GM21367 (cell line): Measurements from ENCODE around the gene POLE2.
A peak's percentile ranks its signal among the peaks of the same experiment; 100 is the strongest.
"Not testable (repeated sequence)": the region's sequence is repeated elsewhere in the genome, so short reads cannot be mapped to it uniquely, and the experiment has no call there.

Experiments
- ATAC-seq: cut with Tn5 transposase; IDR thresholded peaks from one replicate; pipeline ENCODE4 v1.9.1; 2021; ENCODE audit not compliant: unreplicated experiment

POLE2 gene

DNA sequence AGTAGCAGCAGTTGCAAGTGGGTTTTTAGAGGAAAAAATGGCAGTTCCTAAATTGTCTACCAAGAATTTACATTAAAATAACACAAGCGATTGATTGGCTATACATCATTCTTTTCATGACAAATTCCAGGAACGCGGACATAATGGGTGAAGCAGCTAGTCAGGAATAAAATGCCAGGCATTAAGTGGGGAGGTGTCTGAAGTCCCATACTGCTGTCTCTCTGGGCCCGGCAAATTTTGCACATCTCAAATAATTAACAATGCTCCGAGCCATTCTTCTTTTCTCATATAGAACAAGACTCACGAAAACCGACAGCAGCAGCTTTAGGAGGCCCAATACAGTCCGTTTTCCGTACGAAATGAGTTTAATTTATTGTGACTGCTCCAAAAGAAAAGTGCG, 68.3 kb downstream of the POLE2 start:
- no peak for ATAC-seq

DNA sequence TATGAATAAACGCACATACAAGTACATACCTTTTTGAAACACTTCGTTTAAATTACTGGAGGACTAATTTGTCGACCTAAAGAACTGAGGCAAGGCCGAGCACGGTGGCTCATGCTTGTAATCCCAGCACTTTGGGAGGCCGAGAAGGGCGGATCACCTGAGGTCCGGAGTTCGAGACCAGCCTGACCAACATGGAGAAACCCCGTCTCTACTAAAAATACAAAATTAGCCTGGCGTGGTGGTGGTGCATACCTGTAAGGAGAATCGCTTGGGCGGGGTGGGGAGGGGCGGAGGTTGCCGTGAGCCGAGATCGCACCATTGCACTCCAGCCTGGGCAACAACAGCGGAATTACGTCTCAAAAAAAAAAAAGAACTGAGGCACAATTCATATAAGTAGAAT, 68.7 kb downstream of the POLE2 start:
- not testable (repeated sequence) for ATAC-seq

DNA sequence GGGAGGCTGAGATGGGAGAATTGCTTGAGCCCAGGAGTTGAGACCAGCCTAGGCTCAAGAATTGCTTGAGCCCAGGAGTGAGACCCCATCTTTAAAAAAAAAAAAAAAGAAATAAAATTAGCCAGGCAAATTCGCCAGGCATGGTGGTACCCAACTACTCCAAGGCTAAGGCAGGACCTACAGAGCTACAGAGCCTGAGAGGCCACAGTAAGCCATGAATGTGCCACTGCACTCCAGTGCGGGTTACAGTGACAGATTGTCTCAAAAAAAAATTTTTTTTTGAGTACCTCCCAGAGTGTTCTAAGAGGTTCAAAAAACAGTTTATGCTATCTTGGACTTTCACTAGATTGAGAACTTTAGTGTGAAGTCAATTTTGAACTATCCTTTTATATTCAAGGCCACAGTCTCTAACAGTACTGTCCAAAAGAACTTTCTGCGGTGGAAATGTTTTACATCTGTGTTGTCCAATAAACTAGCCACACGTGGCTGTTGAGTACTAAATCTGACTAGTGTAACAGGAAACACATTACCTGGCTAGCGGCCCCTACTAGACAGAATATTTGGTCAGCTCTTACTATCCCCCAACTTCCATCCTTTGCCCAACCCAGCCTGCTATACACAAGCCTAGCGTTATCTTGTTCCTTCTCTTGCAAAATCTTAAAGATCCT, 70.0 kb downstream of the POLE2 start:
- no peak for ATAC-seq

DNA sequence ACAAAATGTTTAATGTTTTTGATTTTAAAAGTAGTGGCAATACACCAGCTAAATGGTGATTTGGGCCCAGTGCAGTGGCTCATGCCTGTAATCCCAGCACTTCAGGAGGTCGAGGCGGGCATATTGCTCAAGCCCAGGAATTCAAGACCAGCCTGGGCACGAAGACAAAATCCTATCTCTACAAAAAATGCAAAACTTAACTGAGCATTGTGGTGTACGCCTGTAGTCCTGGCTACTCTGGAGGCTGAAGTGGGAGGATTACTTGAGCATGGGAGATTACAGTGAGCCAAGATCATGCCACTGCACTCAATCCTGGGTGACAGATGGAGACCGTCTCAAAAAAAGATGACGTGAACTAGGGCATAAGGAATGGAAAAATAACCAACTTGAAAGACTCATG, 72.2 kb downstream of the POLE2 start:
- no peak for ATAC-seq

DNA sequence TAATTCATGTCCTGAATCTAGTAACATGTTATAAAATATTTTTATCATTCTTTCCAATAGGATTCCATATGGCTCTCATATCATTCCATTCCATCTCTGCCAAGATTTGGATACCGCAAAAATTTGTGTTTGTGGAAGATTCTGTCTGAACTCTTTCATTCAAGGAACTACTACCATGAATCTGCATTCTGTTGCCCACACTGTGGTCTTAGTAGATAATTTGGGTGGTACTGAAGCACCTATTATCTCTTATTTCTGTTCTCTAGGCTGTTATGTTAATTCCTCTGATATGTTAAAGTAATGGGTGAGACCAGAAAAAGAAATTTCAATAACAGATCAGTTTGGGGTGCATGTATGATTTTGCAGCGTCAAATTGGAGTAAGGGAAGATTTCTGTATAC, 73.8 kb downstream of the POLE2 start:
- no peak for ATAC-seq

DNA sequence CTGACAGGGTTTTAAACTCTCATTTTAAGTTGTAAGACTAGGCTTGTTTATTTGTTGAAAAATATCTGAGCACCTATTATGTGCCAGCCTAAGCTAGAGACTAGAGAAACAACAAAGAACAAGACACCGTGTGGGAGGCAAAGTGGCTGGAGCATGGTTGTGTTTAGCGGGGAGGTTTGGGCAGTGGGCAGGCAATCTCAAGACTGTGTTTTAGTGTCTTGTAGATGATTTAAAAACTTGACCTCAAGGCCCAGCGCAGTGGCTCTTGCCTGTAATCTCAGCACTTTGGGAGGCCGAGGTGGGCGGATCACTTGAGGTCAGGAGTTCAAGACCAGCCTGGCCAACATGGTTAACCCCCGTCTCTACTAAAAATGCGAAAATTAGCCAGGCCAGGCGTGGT, 75.3 kb downstream of the POLE2 start:
- no peak for ATAC-seq

- ATAC-seq = no peak
Observed at GRCh38 chr14:49612251-49612650, 75.8 kb downstream of the POLE2 start.

DNA sequence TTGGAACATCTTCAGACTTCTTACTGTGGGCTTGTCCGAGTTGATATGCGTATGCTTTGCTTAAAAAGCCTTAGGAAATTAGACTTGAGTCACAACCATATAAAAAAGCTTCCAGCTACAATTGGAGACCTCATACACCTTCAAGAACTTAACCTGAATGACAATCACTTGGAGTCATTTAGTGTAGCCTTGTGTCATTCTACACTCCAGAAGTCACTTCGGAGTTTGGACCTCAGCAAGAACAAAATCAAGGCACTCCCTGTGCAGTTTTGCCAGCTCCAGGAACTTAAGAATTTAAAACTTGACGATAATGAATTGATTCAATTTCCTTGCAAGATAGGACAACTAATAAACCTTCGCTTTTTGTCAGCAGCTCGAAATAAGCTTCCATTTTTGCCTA, 80.4 kb downstream of the POLE2 start:
- no peak for ATAC-seq

GRCh38 chr14:49598485-49599300, 89.3 kb downstream of the POLE2 start, which contains the start of gene LRR1:
LRR1 (plus strand) TSS chr14:49598940; CDS start chr14:49599021, 81 bp downstream.
- ATAC-seq = peak; percentile 40

- peak; percentile 2 for ATAC-seq
Observed at GRCh38 chr14:49598189-49598484, 89.9 kb downstream of the POLE2 start.

DNA sequence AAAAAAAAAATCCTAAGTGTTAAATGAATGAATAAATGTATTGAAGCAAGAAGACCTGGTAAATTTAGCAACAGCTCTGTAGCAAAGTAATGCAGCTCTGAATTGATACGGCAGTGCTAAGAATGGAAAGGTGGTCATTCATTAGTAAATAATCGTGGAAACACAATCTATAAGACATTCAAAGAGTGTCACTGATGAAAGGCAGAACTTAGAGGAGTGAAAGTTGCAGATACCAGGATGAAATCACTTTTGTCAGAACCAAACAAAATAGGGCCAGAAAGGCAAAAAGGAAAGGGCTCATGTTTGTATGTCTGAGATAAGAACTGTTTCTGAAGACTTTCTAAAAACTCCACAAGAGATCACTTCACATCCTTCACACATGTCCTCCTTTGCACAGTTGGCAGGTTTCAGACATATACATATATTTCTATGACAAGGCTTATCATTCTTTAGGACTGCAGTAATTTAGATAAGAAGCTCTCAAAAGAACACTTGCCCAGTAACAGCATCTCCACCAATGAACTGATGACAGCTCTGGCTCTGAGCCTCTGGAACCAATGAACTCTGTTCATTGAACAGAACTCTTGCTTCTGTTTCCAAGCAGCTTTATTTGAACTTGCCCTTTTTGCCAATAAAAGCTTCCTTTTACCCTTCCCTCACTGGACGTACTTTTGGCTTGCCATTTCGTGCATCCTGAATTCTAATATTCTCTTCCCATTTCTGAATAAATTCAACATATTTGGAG, 93.5 kb downstream of the POLE2 start:
- ATAC-seq = no peak
